Coronary artery (tissue), 2 donors: ENCODE results near the gene ACER2.
"Not testable (repeated sequence)": the region's sequence is repeated elsewhere in the genome, so short reads cannot be mapped to it uniquely, and the experiment has no call there.

Source experiments
- DNase-seq: peaks from one replicate; pipeline ENCODE4 v3.0.0-alpha.2; 2017; ENCODE audit warnings: low spot score
- H3K27ac ChIP-seq, 2 donors: fragments of 200-600 bp; sonication (generic); one replicate each; pipeline ENCODE4 v1.5.1; 2016 to 2019
- H3K4me3 ChIP-seq: fragments of 200-600 bp; sonication (generic); 2 replicates; pipeline ENCODE4 v1.5.1; 2016; ENCODE audit warnings: mild to moderate bottlenecking, moderate library complexity
- CTCF ChIP-seq: fragments of 200-600 bp; sonication (generic); IDR thresholded peaks from one replicate; pipeline ENCODE4 v1.5.1; 2019; ENCODE audit warnings: antibody characterized with exemption

The ACER2 gene

GRCh38 chr9:19378164-19378563 is 30.6 kb upstream of the ACER2 start:
- no peak for DNase-seq
- TF ChIP-seq CTCF = no peak
- peak overlapping the region in 1 of 2 donors; percentile 10 for H3K27ac ChIP-seq
- H3K4me3 ChIP-seq = peak overlapping the region; percentile 51

GRCh38 chr9:19378647-19379046 is 30.2 kb upstream of the ACER2 start:
- no peak overlapping the region for H3K27ac ChIP-seq
- TF ChIP-seq CTCF = no peak
- DNase-seq = no peak
- H3K4me3 ChIP-seq = peak overlapping the region; percentile 85

- H3K27ac ChIP-seq = peak overlapping the region; percentile 79 to 97
- no peak for DNase-seq
- no peak for TF ChIP-seq CTCF
Observed at GRCh38 chr9:19379283-19379682, 29.5 kb upstream of the ACER2 start.

DNA sequence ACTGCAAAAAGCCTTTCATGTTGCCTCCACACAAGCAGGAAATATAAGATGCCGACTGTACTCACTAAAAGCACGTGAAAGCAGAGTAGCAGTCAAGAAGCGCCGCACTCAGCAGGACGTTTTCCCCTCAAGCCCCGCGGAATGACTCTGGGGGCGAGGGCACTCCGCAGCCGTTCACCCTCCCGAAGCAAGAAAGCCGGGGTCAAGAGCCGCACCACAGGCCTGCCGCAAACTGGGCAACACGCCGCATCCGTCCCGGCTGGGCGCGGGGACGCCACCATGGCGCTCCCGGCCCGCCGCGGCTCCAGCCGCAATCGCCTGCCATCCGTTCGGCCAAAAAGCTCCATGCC is 29.1 kb upstream of the ACER2 start:
- TF ChIP-seq CTCF = no peak
- peak overlapping the region; percentile 79 to 97 for H3K27ac ChIP-seq
- no peak for DNase-seq
- H3K4me3 ChIP-seq = peak overlapping the region; percentile 85

More at GRCh38 chr9:19379283-19379682, 29.5 kb upstream of the ACER2 start:
- H3K4me3 ChIP-seq = peak overlapping the region; percentile 85

- peak overlapping the region; percentile 85 for H3K4me3 ChIP-seq
- TF ChIP-seq CTCF = no peak
Observed at GRCh38 chr9:19380826-19381075, 28.1 kb upstream of the ACER2 start.

GRCh38 chr9:19381656-19382055 is 27.2 kb upstream of the ACER2 start:
- TF ChIP-seq CTCF = no peak
- no peak for DNase-seq
- Histone ChIP-seq H3K27ac (no peak overlapping the region), H3K4me3 (no peak overlapping the region)

More at GRCh38 chr9:19380826-19381075, 28.1 kb upstream of the ACER2 start:
- H3K27ac ChIP-seq = peak overlapping the region; percentile 79 to 97
- DNase-seq = no peak

- DNase-seq, H3K4me3 ChIP-seq, H3K27ac ChIP-seq: not testable (repeated sequence)
Observed at GRCh38 chr9:19385212-19385611, 23.6 kb upstream of the ACER2 start.
